ENCODE data around the gene MS4A10. TPM values are rescaled to one million over a fixed set of nuclear protein-coding genes. Genes with fewer than 3 reads are reported as not detected.

The MS4A10 gene
- total and polyA plus RNA-seq, 9 of the 15 experiments (the other 6 are each of a cell fraction or from before 2014, with no cell fraction given), result not detected

DNA sequence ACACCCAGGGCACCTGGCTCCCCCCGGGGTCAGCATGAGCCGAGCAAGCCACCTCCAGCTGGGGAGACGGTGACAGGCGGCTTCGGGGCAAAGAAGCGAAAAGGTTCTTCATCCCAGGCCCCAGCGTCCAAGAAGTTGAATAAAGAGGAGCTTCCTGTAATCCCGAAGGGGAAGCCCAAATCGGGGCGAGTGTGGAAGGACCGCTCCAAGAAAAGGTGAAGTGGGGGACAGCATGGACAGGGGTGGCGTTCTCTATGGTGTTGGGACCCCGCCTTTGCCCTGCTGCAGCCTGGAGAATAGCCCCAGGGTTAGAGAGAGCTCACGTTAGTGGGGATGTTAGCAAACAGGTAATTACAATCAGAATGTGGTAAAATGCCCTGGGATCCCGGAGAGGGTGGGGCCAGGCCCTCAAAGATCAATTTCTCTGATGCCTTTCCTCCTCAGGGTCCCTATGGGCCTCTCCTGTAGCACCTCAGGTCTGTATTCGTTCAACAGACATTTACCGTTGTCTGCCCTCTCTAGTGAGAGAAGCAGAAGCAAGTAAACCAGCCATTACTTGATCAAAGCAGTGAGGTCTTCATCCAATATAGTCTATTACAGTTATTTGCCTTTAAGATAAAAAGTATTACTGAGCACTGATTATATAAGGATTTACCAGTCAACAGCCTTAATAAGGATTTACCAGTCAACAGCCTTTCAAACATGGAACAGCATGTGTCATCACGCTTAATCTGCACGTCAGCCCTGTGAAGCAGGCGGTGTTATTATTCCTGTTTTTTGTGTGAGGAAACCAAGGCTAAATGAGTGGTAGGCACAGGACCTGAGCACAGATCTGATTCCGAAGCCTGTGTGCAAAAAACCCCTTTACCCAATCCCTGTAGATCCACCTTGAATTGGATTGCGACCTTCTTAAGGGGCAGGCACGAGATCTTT is 57.8 kb downstream of the MS4A10 start (continued):
- TF ChIP-seq CREM (IDR thresholded peaks at IDR 0.05; ENCODE audit: low read depth), result 0 out of 2 replicates have a peak, but pooled peaks have one; percentile 28

DNA sequence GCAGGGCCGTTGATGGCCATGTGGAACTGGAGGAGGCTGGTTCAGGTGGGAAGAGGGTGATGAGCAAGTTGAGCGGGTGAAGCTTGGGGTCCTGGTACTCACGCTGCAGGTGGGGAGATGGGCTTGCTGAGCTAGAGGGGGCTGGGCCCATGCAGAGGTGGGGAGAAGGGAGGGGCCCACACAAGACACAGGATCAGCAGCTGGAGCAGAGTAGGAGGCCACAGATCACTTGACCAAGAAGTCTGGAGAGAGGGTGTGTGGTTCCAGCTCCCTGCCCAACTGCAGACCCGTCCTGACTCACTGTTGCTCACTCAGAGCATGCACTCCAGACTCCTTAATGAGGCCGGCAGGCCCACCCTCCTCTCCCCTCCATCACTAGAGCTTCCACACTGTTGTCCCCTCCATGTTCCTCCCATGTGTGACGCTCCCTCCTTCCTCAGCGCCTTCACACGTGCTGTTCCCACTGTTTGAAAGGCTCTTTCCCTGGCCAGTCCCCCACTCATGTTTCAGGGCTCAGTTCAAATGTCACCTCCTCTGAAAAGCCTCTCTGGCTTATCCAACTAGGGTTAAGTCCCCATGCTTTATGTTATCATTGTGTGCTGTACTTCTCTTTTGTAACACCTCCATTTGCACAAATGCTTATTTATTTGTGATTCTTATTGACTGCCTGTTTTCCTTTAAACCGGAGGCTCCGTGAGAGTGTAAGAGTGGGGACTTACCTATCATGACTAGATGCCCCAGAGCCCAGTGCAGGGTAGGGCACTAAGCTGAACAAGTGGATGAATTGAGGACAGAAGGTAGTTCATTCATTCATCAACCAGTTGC is 59.1 kb downstream of the MS4A10 start:
- H3K79me2 ChIP-seq (ENCODE audit: control insufficient read depth, insufficient read depth, low read length), result peaks cover 55% of the 10 kb centered on the region
- peak; percentile 15 for FAIRE-seq
- H2AFZ ChIP-seq (ENCODE audit: low read depth, low read length), result no peak overlapping the region
- H3K4me1 ChIP-seq (replicated peaks in 1 of 2; ENCODE audit: control insufficient read depth in 2 of 2, insufficient read depth in 2 of 2, low read length in 2 of 2), result peaks cover 24 to 49% of the 10 kb centered on the region in 2 experiments
- ATAC-seq, result peak; percentile 33
- peak overlapping the region; percentile 74 for H3K4me3 ChIP-seq
- H3K27ac ChIP-seq (ENCODE audit: extremely low read depth, low read depth, low read length), result no peak overlapping the region; the same call in 2 of the 3 replicates
- H3K27me3 ChIP-seq (ENCODE audit: control insufficient read depth in 2 of 2, insufficient read depth in 2 of 2, low read length in 2 of 2), result no peaks in the 10 kb centered on the region
- intact Hi-C loops (cut with micrococcal nuclease), result no loop called here
- peaks cover 3% of the 10 kb centered on the region; the same call in 1 of the 2 replicates for H4K20me1 ChIP-seq (replicated peaks; ENCODE audit: control insufficient read depth, insufficient read depth, low read length)
- H3K9me1 ChIP-seq (ENCODE audit: control insufficient read depth, insufficient read depth, low read length), result peaks cover 3% of the 10 kb centered on the region
- H3K4me2 ChIP-seq (ENCODE audit: insufficient read depth, low read length), result peak overlapping the region; percentile 89
- CTCF ChIA-PET (ENCODE audit: low intra/inter-chr PET ratio), result no interaction called here
- H3K9me3 ChIP-seq (replicated peaks; ENCODE audit: control insufficient read depth, insufficient read depth, low read depth, low read length), result no peaks in the 10 kb centered on the region
- in situ Hi-C loops (cut with MboI), result no loop called here
- no TSS peak for BruUV-seq (replicated peaks)
- 13% methylated on average over 10 of the region's 10 CpGs for WGBS (ENCODE audit: insufficient coverage, low coverage, missing lambda C conversion rate)
- peak overlapping the region; percentile 81 to 98 for H3K9ac ChIP-seq (ENCODE audit: insufficient read depth in 1 of 2, low read depth in 2 of 2, low read length in 2 of 2)
- peak; percentile 42 to 52 (median 45) for DNase-seq (ENCODE audit: extremely low read depth in 1 of 4, low spot score in 3 of 4)
- POLR2A ChIA-PET, result interaction anchor here (0.6 to 0.9 kb wide), 3 partner anchors 11 to 222 kb away, joined by 3 to 4 read pairs (median 4); no protein-coding TSS in a partner anchor
- peaks cover 47% of the 10 kb centered on the region for H3K36me3 ChIP-seq (ENCODE audit: control insufficient read depth, insufficient read depth, low read length)
- TF ChIP-seq MAFK (IDR thresholded peaks at IDR 0.05; ENCODE audit: low read length), result no peak
- no peak for TF ChIP-seq FOXM1 (IDR thresholded peaks at IDR 0.05; ENCODE audit: low read depth)
- TF ChIP-seq FOXM1 (CRISPR knock-in tag; IDR thresholded peaks at IDR 0.05; ENCODE audit: low read depth), result no peak
- TF ChIP-seq ZNF217 (CRISPR knock-in tag; IDR thresholded peaks at IDR 0.05), result no peak
- no peak for TF ChIP-seq DACH1 (IDR thresholded peaks at IDR 0.05; ENCODE audit: partially characterized antibody)
- TF ChIP-seq ZNF436 (CRISPR knock-in tag; IDR thresholded peaks at IDR 0.05), result no peak
- no peak for TF ChIP-seq HNRNPL (IDR thresholded peaks at IDR 0.05; ENCODE audit: low read depth, low read length)
- TF ChIP-seq, protein P1, sequence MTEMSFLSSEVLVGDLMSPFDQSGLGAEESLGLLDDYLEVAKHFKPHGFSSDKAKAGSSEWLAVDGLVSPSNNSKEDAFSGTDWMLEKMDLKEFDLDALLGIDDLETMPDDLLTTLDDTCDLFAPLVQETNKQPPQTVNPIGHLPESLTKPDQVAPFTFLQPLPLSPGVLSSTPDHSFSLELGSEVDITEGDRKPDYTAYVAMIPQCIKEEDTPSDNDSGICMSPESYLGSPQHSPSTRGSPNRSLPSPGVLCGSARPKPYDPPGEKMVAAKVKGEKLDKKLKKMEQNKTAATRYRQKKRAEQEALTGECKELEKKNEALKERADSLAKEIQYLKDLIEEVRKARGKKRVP (CRISPR knock-in tag; IDR thresholded peaks at IDR 0.05), result no peak
- 0 out of 2 replicates have a peak, but pooled peaks have one; percentile 46 for TF ChIP-seq ETS1 (conservative IDR thresholded peaks at IDR 0.05; ENCODE audit: control insufficient read depth, low read depth, low read length)
- TF ChIP-seq FOXJ3 (CRISPR knock-in tag; IDR thresholded peaks at IDR 0.05), result no peak
- TF ChIP-seq ZNF41 (CRISPR knock-in tag; conservative IDR thresholded peaks at IDR 0.05), result no peak
- no peak for TF ChIP-seq DLX4 (CRISPR knock-in tag; IDR thresholded peaks at IDR 0.05)
